GM12878 (cell line): ENCODE measurements around the gene IVD. TPM values are rescaled to one million over a fixed set of nuclear protein-coding genes. Genes with fewer than 3 reads are reported as not detected.

ENCODE experiments used
- ATAC-seq: fragments of 200-7000 bp; cut with Tn5 transposase; 3 replicates; pipeline ENCODE4 v1.9.1; 2020; ENCODE audit warnings: mild to moderate bottlenecking, moderate library complexity
- BruUV-seq: library from RNA; stranded (reverse); fragments of 400-500 nt; replicated peaks from 2 replicates; lab custom pipeline; 2021; lab: Mats Ljungman, UMichigan
- CTCF ChIA-PET: fragments of 300-600 bp; sonication (Branson Sonifier 250); formaldehyde crosslinking; extraction: SDS; loops from one replicate; lab custom pipeline; 2021; ENCODE audit warnings: inconsistent platforms; lab: Yijun Ruan, JAX
- POLR2A ChIA-PET: fragments of 350-600 bp; formaldehyde crosslinking; extraction: SDS; loops from one replicate; lab custom pipeline; 2021; ENCODE audit warnings: inconsistent platforms; lab: Charles Lee
- RAD21 ChIA-PET: fragments of 300-600 bp; sonication (Branson Sonifier 250); formaldehyde crosslinking; loops from one replicate; lab custom pipeline; 2023; ENCODE audit warnings: antibody characterized with exemption; ENCODE audit not compliant: unreplicated experiment; lab: Charles Lee
- SMC1A ChIA-PET: fragments of 300-600 bp; sonication (Branson Sonifier 250); formaldehyde crosslinking; loops from one replicate; lab custom pipeline; 2023; ENCODE audit not compliant: unreplicated experiment, uncharacterized antibody; lab: Charles Lee
- DNase-seq: peaks from one replicate; pipeline ENCODE4 v3.0.0-alpha.2; 2011; ENCODE audit warnings: low read depth, low spot score
- FAIRE-seq: peaks from 3 replicates; lab custom pipeline; 2011; peaks lifted over from hg19 to GRCh38; lab: Jason Lieb, UNC
- H2AFZ ChIP-seq: 2 replicates; pipeline ENCODE4 v1.6.0; 2011; ENCODE audit warnings: low read depth, low read length, control low read depth; ENCODE audit not compliant: control insufficient read depth
- H3K27ac ChIP-seq: 2 replicates; pipeline ENCODE4 v1.5.1; 2011; ENCODE audit warnings: control low read depth; ENCODE audit not compliant: control insufficient read depth, insufficient read depth
- H3K27me3 ChIP-seq, 2 experiments: replicated peaks in 1 of 2; 2 replicates each; pipeline versions ENCODE4 v1.6.0 to v1.6.1; 2011; ENCODE audit warnings: low read length in 1 of 2; ENCODE audit not compliant: control insufficient read depth in 2 of 2, insufficient read depth in 2 of 2
- H3K36me3 ChIP-seq, 2 experiments: 2 replicates each; pipeline ENCODE4 v1.5.1; 2011; ENCODE audit warnings: low read length in 1 of 2; ENCODE audit not compliant: control insufficient read depth in 2 of 2, insufficient read depth in 2 of 2
- H3K4me1 ChIP-seq: 2 replicates; pipeline ENCODE4 v1.6.1; 2011; ENCODE audit warnings: mild to moderate bottlenecking, low read length, moderate library complexity, mixed read lengths; ENCODE audit not compliant: control insufficient read depth, insufficient read depth
- H3K4me2 ChIP-seq: 2 replicates; pipeline ENCODE4 v1.6.0; 2011; ENCODE audit warnings: control low read depth; ENCODE audit not compliant: control insufficient read depth, insufficient read depth
- H3K4me3 ChIP-seq: fragments of 200-600 bp; sonication (generic); 2 replicates; pipeline ENCODE4 v1.5.1; 2016
- H3K79me2 ChIP-seq: 2 replicates; pipeline ENCODE4 v1.6.0; 2011; ENCODE audit warnings: low read length; ENCODE audit not compliant: control insufficient read depth, insufficient read depth
- H3K9ac ChIP-seq: 2 replicates; pipeline ENCODE4 v1.8.0; 2011; ENCODE audit warnings: low read length, control low read depth, mixed read lengths; ENCODE audit not compliant: control insufficient read depth, insufficient read depth
- H3K9me3 ChIP-seq: replicated peaks from 3 replicates; pipeline ENCODE4 v1.5.1; 2011; ENCODE audit warnings: mild to moderate bottlenecking, low read length; ENCODE audit not compliant: control insufficient read depth, insufficient read depth
- H4K20me1 ChIP-seq: 2 replicates; pipeline ENCODE4 v1.6.0; 2011; ENCODE audit not compliant: control insufficient read depth, insufficient read depth
- PAX5 ChIP-seq: IDR thresholded peaks from 2 replicates; pipeline ENCODE4 v1.6.1; 2011; ENCODE audit warnings: low read depth, low read length, borderline replicate concordance
- YBX1 ChIP-seq: fragments of 450-650 bp; IDR thresholded peaks from 2 replicates; pipeline ENCODE4 v1.6.1; 2016; ENCODE audit warnings: antibody characterized with exemption
- WGBS: methylation state at CpG from one replicate; pipeline ENCODE4 v1.1.6; 2016; ENCODE audit warnings: low lambda C conversion rate; ENCODE audit not compliant: insufficient replicate concordance, insufficient coverage; ENCODE audit errors: missing lambda C conversion rate; 5-methylcytosine and 5-hydroxymethylcytosine counted together
- in situ Hi-C: fragments of 300-500 bp; cut with MboI; formaldehyde crosslinking; loops from 9 replicates; pipeline ENCODE4 v1.14.3; 2018; ENCODE audit warnings: mixed read lengths
- intact Hi-C: fragments of 100-400 bp; cut with micrococcal nuclease; formaldehyde crosslinking; loops from one replicate; pipeline ENCODE4 v1.14.2; 2022; ENCODE audit not compliant: unreplicated experiment
- polyA plus RNA-seq, 11 experiments: library from polyadenylated mRNA; depleted of rRNA in 4 of 11; unstranded in 6 of 11; stranded (reverse) in 5 of 11; fragments of >200 nt; fragmentation: Nextera tagmentation in 4 of 11; fragmentation: Illumina TruSeq in 1 of 11; extraction: Ambion mirVana in 4 of 11; extraction: Trizol in 1 of 11; gene quantifications; 1 replicate in 1 of 11; 2 replicates in 10 of 11; pipeline versions ENCODE4 v1.2.1 to v1.2.3, GENCODE V29; 2011 to 2016; ENCODE audit warnings: inconsistent platforms in 2 of 11, missing spikeins in 2 of 11, low read depth in 1 of 11
- total RNA-seq, 4 experiments: library from RNA; depleted of rRNA in 3 of 4; stranded (reverse); fragments of >200 nt in 3 of 4; fragmentation: Illumina TruSeq in 1 of 4; extraction: Trizol in 1 of 4; gene quantifications; 2 replicates each; pipeline versions ENCODE4 v1.2.1 to v1.2.3, GENCODE V29; 2013 to 2021
- TF ChIP-seq, protein P1 (sequence below): fragments of 450-650 bp; conservative IDR thresholded peaks from 2 replicates; pipeline ENCODE4 v1.6.1; 2017; ENCODE audit warnings: mild to moderate bottlenecking, moderate library complexity

IVD gene
- total and polyA plus RNA-seq, 10 of the 15 experiments (the other 5 are each of a cell fraction or from before 2014, with no cell fraction given): 5.3 to 59.8 (median 45.7) TPM

DNA sequence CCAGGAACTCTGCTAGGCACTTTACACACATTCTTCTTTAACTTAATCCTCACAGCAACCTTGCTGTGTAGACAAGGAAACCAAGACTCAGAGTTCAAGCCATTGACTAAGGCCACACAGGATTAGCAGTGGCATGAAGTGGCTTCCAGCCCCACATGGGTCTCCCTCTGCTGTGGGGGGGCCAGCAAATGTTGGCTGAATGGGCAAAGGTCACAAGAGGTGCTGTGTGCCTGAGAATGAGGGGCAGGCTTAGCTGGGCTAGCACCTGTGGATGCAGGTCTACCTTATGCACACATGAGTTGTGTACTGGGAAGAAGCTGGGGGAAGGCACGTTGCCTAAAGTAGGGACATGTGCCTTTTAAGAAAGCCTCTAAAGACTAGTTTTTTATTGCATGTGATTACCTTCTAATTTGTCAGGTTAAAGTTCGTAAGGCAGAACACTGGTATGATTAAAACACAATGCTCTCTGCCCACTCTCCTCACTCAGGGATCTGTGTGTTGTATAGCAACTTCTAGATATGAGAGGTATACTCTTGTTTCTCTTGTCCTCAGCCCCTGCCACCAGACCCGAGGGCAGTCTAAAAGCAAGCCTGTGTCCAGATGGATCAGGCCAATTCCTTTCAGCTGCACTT, 46.0 kb downstream of the IVD start (continued):
- TF ChIP-seq, protein P1, sequence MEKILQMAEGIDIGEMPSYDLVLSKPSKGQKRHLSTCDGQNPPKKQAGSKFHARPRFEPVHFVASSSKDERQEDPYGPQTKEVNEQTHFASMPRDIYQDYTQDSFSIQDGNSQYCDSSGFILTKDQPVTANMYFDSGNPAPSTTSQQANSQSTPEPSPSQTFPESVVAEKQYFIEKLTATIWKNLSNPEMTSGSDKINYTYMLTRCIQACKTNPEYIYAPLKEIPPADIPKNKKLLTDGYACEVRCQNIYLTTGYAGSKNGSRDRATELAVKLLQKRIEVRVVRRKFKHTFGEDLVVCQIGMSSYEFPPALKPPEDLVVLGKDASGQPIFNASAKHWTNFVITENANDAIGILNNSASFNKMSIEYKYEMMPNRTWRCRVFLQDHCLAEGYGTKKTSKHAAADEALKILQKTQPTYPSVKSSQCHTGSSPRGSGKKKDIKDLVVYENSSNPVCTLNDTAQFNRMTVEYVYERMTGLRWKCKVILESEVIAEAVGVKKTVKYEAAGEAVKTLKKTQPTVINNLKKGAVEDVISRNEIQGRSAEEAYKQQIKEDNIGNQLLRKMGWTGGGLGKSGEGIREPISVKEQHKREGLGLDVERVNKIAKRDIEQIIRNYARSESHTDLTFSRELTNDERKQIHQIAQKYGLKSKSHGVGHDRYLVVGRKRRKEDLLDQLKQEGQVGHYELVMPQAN: no peak

DNA sequence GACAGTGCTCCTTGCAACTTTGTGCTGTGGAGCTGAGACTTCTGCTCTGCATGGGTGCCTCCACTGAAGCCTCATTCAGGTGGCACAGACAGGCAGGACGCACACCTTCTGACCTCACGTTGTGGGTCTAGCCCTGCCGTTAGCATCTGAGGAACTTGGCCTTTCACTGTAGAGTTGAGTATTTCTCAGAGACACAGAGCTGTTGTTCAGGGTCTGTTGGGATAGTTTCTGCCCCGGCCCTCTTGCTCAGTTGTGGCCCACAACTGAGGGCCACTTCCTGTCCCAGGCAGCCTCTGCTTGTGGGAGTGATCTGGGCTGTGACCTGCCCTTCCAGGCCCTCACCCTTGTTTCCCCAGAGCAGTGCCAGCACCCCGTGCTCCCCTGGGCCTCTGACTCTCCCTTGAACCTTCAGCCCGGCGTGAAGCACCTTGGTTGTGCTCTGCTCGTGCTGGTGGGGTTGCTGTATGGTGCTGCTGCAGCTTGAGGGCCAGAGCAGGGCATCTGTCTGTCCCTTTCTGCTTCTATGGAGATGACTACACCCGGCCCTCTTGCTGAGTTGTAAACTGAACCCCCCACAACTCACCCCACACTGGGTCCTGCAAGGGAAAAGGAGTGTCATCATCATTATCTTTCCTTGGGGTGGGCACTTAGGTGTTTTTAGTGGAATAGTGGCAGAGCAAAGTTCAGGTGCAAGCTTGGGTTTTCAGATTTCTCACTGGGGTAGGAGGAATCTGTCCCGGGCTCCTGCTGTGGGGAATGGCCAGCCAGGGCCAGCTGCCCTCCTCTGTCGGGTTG, 46.9 kb downstream of the IVD start:
- Histone ChIP-seq H3K4me3 (no peak overlapping the region), H3K4me1 (peaks cover 41% of the 10 kb centered on the region)
- SMC1A ChIA-PET: interaction anchor here (0.9 kb wide), 1 partner anchor 30 kb away, joined by 3 read pairs; no protein-coding TSS in a partner anchor
- 0 out of 2 replicates have a peak, but pooled peaks have one; percentile 22 for TF ChIP-seq PAX5
- no peak for TF ChIP-seq YBX1
- TF ChIP-seq, all 136 proteins: peak for 1
- no TSS peak for BruUV-seq
- no peaks in the 10 kb centered on the region for H3K9me3 ChIP-seq
- no peaks in the 10 kb centered on the region; a peak in 1 of 4 replicates for H3K36me3 ChIP-seq
- H3K4me2 ChIP-seq: peak overlapping the region; percentile 61
- ATAC-seq (peak; percentile 83), DNase-seq (no peak), FAIRE-seq (peak; percentile 49)
- H4K20me1 ChIP-seq: no peaks in the 10 kb centered on the region; the same call in 1 of the 2 replicates
- intact Hi-C loops: no loop called here
- peak overlapping the region; percentile 5 for H3K27ac ChIP-seq
- in situ Hi-C loops: no loop called here
- ChIA-PET POLR2A (interaction anchor here (0.6 to 4.0 kb wide), 3 partner anchors 11 to 334 kb away, joined by 3 to 26 read pairs (median 3); partner anchors contain the start of gene BAHD1), RAD21 (interaction anchor here (1.3 to 2.5 kb wide), 3 partner anchors 10 to 12 kb away, joined by 4 to 9 read pairs (median 8); partner anchors contain the start of gene BAHD1), CTCF (interaction anchor here (1.4 to 2.9 kb wide), 4 partner anchors 10 to 54 kb away, joined by 4 to 12 read pairs (median 4); partner anchors contain the start of gene BAHD1)
- WGBS: 19% methylated on average over 11 of the region's 11 CpGs
- no peaks in the 10 kb centered on the region for H3K27me3 ChIP-seq
- peak overlapping the region; percentile 19; the same call in 1 of the 2 replicates for H3K9ac ChIP-seq
- H2AFZ ChIP-seq: no peak overlapping the region; the same call in 1 of the 2 replicates
- H3K79me2 ChIP-seq: peaks cover 45% of the 10 kb centered on the region
